Mesenchymal stem cell (in vitro differentiated cells and primary cell): ENCODE results near the gene PPP1R1A.

ENCODE experiments used
- DNase-seq: peaks from one replicate; pipeline ENCODE4 v3.0.0-alpha.2; 2013
- H2AFZ ChIP-seq: one replicate; pipeline ENCODE4 v1.6.1; 2013; ENCODE audit warnings: low read depth, mild to moderate bottlenecking, control low read depth, inconsistent platforms, low read length, moderate library complexity
- H2AK5ac ChIP-seq: 2 replicates; pipeline ENCODE4 v1.6.1; 2013; ENCODE audit warnings: low read length, moderate library complexity, mild to moderate bottlenecking, inconsistent platforms; ENCODE audit not compliant: severe bottlenecking
- H2BK120ac ChIP-seq: one replicate; pipeline ENCODE4 v1.6.1; 2013; ENCODE audit warnings: low read depth, mild to moderate bottlenecking, inconsistent platforms, low read length, moderate library complexity
- H2BK12ac ChIP-seq, 2 experiments: one replicate each; pipeline ENCODE4 v1.6.1; 2013; ENCODE audit warnings: inconsistent platforms in 2 of 2, low read length in 2 of 2, mild to moderate bottlenecking in 2 of 2, moderate library complexity in 2 of 2, control low read depth in 1 of 2
- H2BK15ac ChIP-seq: one replicate; pipeline ENCODE4 v1.6.1; 2013; ENCODE audit warnings: mild to moderate bottlenecking, low read depth, inconsistent platforms; ENCODE audit not compliant: poor library complexity, severe bottlenecking
- H2BK5ac ChIP-seq: 2 replicates; pipeline ENCODE4 v1.6.1; 2013; ENCODE audit warnings: low read depth, mild to moderate bottlenecking, low read length, control low read depth, inconsistent platforms; ENCODE audit not compliant: poor library complexity, severe bottlenecking
- H3K14ac ChIP-seq, 2 experiments: one replicate each; pipeline ENCODE4 v1.6.1; 2013; ENCODE audit warnings: inconsistent platforms in 2 of 2, low read length in 2 of 2, control low read depth in 1 of 2, mild to moderate bottlenecking in 1 of 2, moderate library complexity in 1 of 2
- H3K18ac ChIP-seq, 2 experiments: one replicate each; pipeline ENCODE4 v1.6.1; 2013; ENCODE audit warnings: inconsistent platforms in 2 of 2, low read length in 2 of 2, control low read depth in 1 of 2, low read depth in 1 of 2, mild to moderate bottlenecking in 1 of 2
- H3K23ac ChIP-seq, 2 experiments: one replicate each; pipeline ENCODE4 v1.6.1; 2013; ENCODE audit warnings: inconsistent platforms in 2 of 2, low read length in 2 of 2, mild to moderate bottlenecking in 2 of 2, moderate library complexity in 2 of 2, control low read depth in 1 of 2
- H3K27ac ChIP-seq: 2 replicates; pipeline ENCODE4 v1.5.1; 2013; ENCODE audit warnings: mild to moderate bottlenecking, moderate library complexity, low read length, control low read depth, inconsistent platforms; ENCODE audit not compliant: poor library complexity, severe bottlenecking
- H3K27me3 ChIP-seq, 2 experiments: 2 replicates each; pipeline versions ENCODE4 v1.6.1 to v1.7.0; 2013; ENCODE audit warnings: low read length in 2 of 2, mild to moderate bottlenecking in 2 of 2, moderate library complexity in 2 of 2, control low read depth in 1 of 2, inconsistent platforms in 1 of 2; ENCODE audit not compliant: control insufficient read depth in 1 of 2, insufficient read depth in 1 of 2
- H3K36me3 ChIP-seq, 2 experiments: 2 replicates each; pipeline versions ENCODE4 v1.6.1 to v1.7.0; 2013; ENCODE audit warnings: low read length in 2 of 2, control low read depth in 1 of 2, inconsistent platforms in 1 of 2, low read depth in 1 of 2, mild to moderate bottlenecking in 1 of 2; ENCODE audit not compliant: insufficient read depth in 2 of 2, control insufficient read depth in 1 of 2
- H3K4ac ChIP-seq, 2 experiments: one replicate each; pipeline ENCODE4 v1.6.1; 2013; ENCODE audit warnings: inconsistent platforms in 2 of 2, low read length in 2 of 2, mild to moderate bottlenecking in 2 of 2, moderate library complexity in 2 of 2, control low read depth in 1 of 2, low read depth in 1 of 2
- H3K4me1 ChIP-seq: 2 replicates; pipeline ENCODE4 v1.6.1; 2013; ENCODE audit warnings: low read depth, low read length, control low read depth; ENCODE audit not compliant: control insufficient read depth, insufficient read depth
- H3K4me2 ChIP-seq: 2 replicates; pipeline ENCODE4 v1.6.1; 2013; ENCODE audit warnings: low read length, mild to moderate bottlenecking, inconsistent platforms; ENCODE audit not compliant: poor library complexity, severe bottlenecking
- H3K4me3 ChIP-seq, 2 experiments: 2 replicates each; pipeline versions ENCODE4 v1.5.1 to v1.7.0; 2013; ENCODE audit warnings: low read length in 2 of 2, mild to moderate bottlenecking in 2 of 2, control low read depth in 1 of 2, low read depth in 1 of 2; ENCODE audit not compliant: insufficient read depth in 1 of 2
- H3K79me1 ChIP-seq: replicated peaks from 2 replicates; pipeline ENCODE4 v1.6.1; 2013; ENCODE audit warnings: mild to moderate bottlenecking, control low read depth, low read length, inconsistent platforms; ENCODE audit not compliant: poor library complexity, severe bottlenecking
- H3K9ac ChIP-seq: 2 replicates; pipeline ENCODE4 v1.7.0; 2013; ENCODE audit warnings: mild to moderate bottlenecking, low read length, moderate library complexity
- H3K9me3 ChIP-seq: 2 replicates; pipeline ENCODE4 v1.7.0; 2013; ENCODE audit warnings: mild to moderate bottlenecking, low read length; ENCODE audit not compliant: control insufficient read depth
- H4K8ac ChIP-seq: one replicate; pipeline ENCODE4 v1.6.1; 2013; ENCODE audit warnings: inconsistent platforms, mild to moderate bottlenecking, low read length, moderate library complexity
- H4K91ac ChIP-seq: one replicate; pipeline ENCODE4 v1.6.1; 2013; ENCODE audit warnings: mild to moderate bottlenecking, low read length, inconsistent platforms
- WGBS: methylation state at CpG from one replicate; pipeline ENCODE4 v1.1.7; 2013; ENCODE audit warnings: mixed read lengths; 5-methylcytosine and 5-hydroxymethylcytosine counted together

Gene PPP1R1A

GRCh38 chr12:54612225-54612750, 23.8 kb upstream of the PPP1R1A start:
- Histone ChIP-seq H3K4me2 (no peak overlapping the region), H3K23ac (no peak overlapping the region), H3K9ac (no peak overlapping the region), H3K4me3 (no peak overlapping the region), H2BK5ac (no peak overlapping the region), H2AFZ (no peak overlapping the region), H2BK12ac (no peak overlapping the region), H3K18ac (no peak overlapping the region), H2BK120ac (no peak overlapping the region), H2BK15ac (no peak overlapping the region), H3K27ac (no peak overlapping the region), H3K27me3 (peaks cover 57 to 95% of the 10 kb centered on the region in 2 experiments), H3K9me3 (no peaks in the 10 kb centered on the region), H4K8ac (no peak overlapping the region), H4K91ac (no peak overlapping the region), H3K4ac (no peak overlapping the region), H3K4me1 (no peaks in the 10 kb centered on the region), H3K36me3 (no peaks in the 10 kb centered on the region), H3K79me1 (no peaks in the 10 kb centered on the region), H2AK5ac (no peak overlapping the region), H3K14ac (no peak overlapping the region)
- 57% methylated on average over 1 of the region's 1 CpG for WGBS
- DNase-seq = no peak

GRCh38 chr12:54611715-54612149, 23.3 kb upstream of the PPP1R1A start:
- H2BK12ac ChIP-seq = no peak overlapping the region
- H3K23ac ChIP-seq = no peak overlapping the region
- no peak overlapping the region for H2BK120ac ChIP-seq
- H3K4me2 ChIP-seq = no peak overlapping the region
- H4K91ac ChIP-seq = no peak overlapping the region
- no peaks in the 10 kb centered on the region for H3K36me3 ChIP-seq
- no peak overlapping the region for H3K14ac ChIP-seq
- no peak for DNase-seq
- H3K27me3 ChIP-seq = peaks cover 60 to 95% of the 10 kb centered on the region in 2 experiments
- no peak overlapping the region for H3K18ac ChIP-seq
- H3K27ac ChIP-seq = no peak overlapping the region
- no peak overlapping the region for H2AFZ ChIP-seq
- H3K4me1 ChIP-seq = no peaks in the 10 kb centered on the region
- no peak overlapping the region for H2BK5ac ChIP-seq
- 51% methylated on average over 2 of the region's 3 CpGs for whole genome bisulfite sequencing
- no peak overlapping the region for H4K8ac ChIP-seq
- no peaks in the 10 kb centered on the region for H3K79me1 ChIP-seq
- H3K4me3 ChIP-seq = no peak overlapping the region
- H2AK5ac ChIP-seq = no peak overlapping the region
- H2BK15ac ChIP-seq = no peak overlapping the region
- H3K4ac ChIP-seq = no peak overlapping the region
- no peak overlapping the region for H3K9ac ChIP-seq
- no peaks in the 10 kb centered on the region for H3K9me3 ChIP-seq

GRCh38 chr12:54608769-54609168, 20.3 kb upstream of the PPP1R1A start:
- Histone ChIP-seq H3K23ac (no peak overlapping the region), H3K36me3 (no peaks in the 10 kb centered on the region), H2BK120ac (no peak overlapping the region), H3K27me3 (peaks cover 51 to 66% of the 10 kb centered on the region in 2 experiments), H2BK15ac (no peak overlapping the region), H3K18ac (no peak overlapping the region), H3K14ac (no peak overlapping the region), H4K8ac (no peak overlapping the region), H3K9me3 (no peaks in the 10 kb centered on the region), H3K79me1 (no peaks in the 10 kb centered on the region), H2BK5ac (no peak overlapping the region), H3K27ac (no peak overlapping the region), H4K91ac (no peak overlapping the region), H2BK12ac (no peak overlapping the region), H2AFZ (no peak overlapping the region), H3K4me3 (no peak overlapping the region), H3K4me2 (no peak overlapping the region), H3K4me1 (peaks cover 3% of the 10 kb centered on the region), H3K4ac (no peak overlapping the region), H2AK5ac (no peak overlapping the region), H3K9ac (no peak overlapping the region)
- no peak for DNase-seq
- 70% methylated on average over 2 of the region's 2 CpGs for WGBS

- Histone ChIP-seq H2BK12ac (no peak overlapping the region), H3K36me3 (no peaks in the 10 kb centered on the region), H3K9me3 (no peaks in the 10 kb centered on the region), H3K27ac (no peak overlapping the region), H3K79me1 (no peaks in the 10 kb centered on the region), H3K4ac (no peak overlapping the region), H3K4me1 (peaks cover 3% of the 10 kb centered on the region), H3K4me3 (no peak overlapping the region), H4K91ac (no peak overlapping the region), H3K23ac (no peak overlapping the region), H2AK5ac (no peak overlapping the region), H4K8ac (no peak overlapping the region), H2BK5ac (no peak overlapping the region), H3K27me3 (peaks cover 51 to 63% of the 10 kb centered on the region in 2 experiments), H2BK15ac (no peak overlapping the region), H2AFZ (no peak overlapping the region), H2BK120ac (no peak overlapping the region), H3K4me2 (no peak overlapping the region), H3K9ac (no peak overlapping the region), H3K14ac (no peak overlapping the region), H3K18ac (no peak overlapping the region)
- 65% methylated on average over 6 of the region's 6 CpGs for WGBS
- no peak for DNase-seq
Observed at GRCh38 chr12:54608156-54608555, 19.7 kb upstream of the PPP1R1A start.
